MCF 10A (cell line): ENCODE data around the gene ZSCAN16. TPM values are rescaled to one million over a fixed set of nuclear protein-coding genes. Genes with fewer than 3 reads are reported as not detected.

ENCODE experiments used
- BruUV-seq: library from RNA; stranded (reverse); fragments of 400-500 nt; replicated peaks from 2 replicates; lab custom pipeline; 2021; lab: Mats Ljungman, UMichigan
- CTCF ChIA-PET: fragments of 300-600 bp; sonication (Branson Sonifier 250); formaldehyde crosslinking; extraction: SDS; loops from one replicate; lab custom pipeline; 2021; ENCODE audit warnings: antibody characterized with exemption, inconsistent platforms; lab: Yijun Ruan, JAX
- POLR2A ChIA-PET: fragments of 300-600, 350-650 bp; sonication (Branson Sonifier 250); formaldehyde crosslinking; extraction: SDS; loops from one replicate; lab custom pipeline; 2020; ENCODE audit warnings: antibody characterized with exemption, inconsistent platforms; lab: Yijun Ruan, JAX
- DNase-seq: peaks from one replicate; pipeline ENCODE4 v3.0.0-alpha.2; 2018; ENCODE audit not compliant: unreplicated experiment
- H3K27ac Mint-ChIP-seq: one replicate; pipeline ENCODE4 v1.8.0; 2022; ENCODE audit warnings: mild to moderate bottlenecking, low read depth, mixed read lengths; ENCODE audit not compliant: unreplicated experiment
- H3K27me3 Mint-ChIP-seq: one replicate; pipeline ENCODE4 v1.8.0; 2022; ENCODE audit warnings: mixed read lengths; ENCODE audit not compliant: insufficient read depth, unreplicated experiment
- H3K36me3 Mint-ChIP-seq: one replicate; pipeline ENCODE4 v1.8.0; 2022; ENCODE audit warnings: mild to moderate bottlenecking, moderate library complexity, mixed read lengths; ENCODE audit not compliant: insufficient read depth, unreplicated experiment
- H3K4me1 Mint-ChIP-seq: one replicate; pipeline ENCODE4 v1.8.0; 2022; ENCODE audit warnings: mixed read lengths; ENCODE audit not compliant: insufficient read depth, unreplicated experiment
- H3K4me3 Mint-ChIP-seq: one replicate; pipeline ENCODE4 v1.8.0; 2022; ENCODE audit warnings: mild to moderate bottlenecking, moderate library complexity, mixed read lengths; ENCODE audit not compliant: unreplicated experiment
- H3K9me3 Mint-ChIP-seq: one replicate; pipeline ENCODE4 v1.8.0; 2022; ENCODE audit warnings: mixed read lengths; ENCODE audit not compliant: unreplicated experiment
- CTCF ChIP-seq: fragments of 200-600 bp; IDR thresholded peaks from one replicate; pipeline ENCODE4 v1.8.0; 2022; ENCODE audit warnings: antibody characterized with exemption, mild to moderate bottlenecking; ENCODE audit not compliant: unreplicated experiment
- intact Hi-C: fragments of 100-400 bp; cut with micrococcal nuclease; formaldehyde crosslinking; loops from 2 replicates; pipeline ENCODE4 v1.14.1; 2022
- total RNA-seq: library from RNA; stranded (reverse); gene quantifications from 2 replicates; pipeline ENCODE4 v1.2.3, GENCODE V29; 2022

The ZSCAN16 gene
- total RNA-seq, 1 experiment from 2014 or later, result 4.4 TPM

- POLR2A ChIA-PET, result no interaction called here
- intact Hi-C loops, result no loop called here
Measured at GRCh38 chr6:28171271-28171670, 46.9 kb downstream of the ZSCAN16 start.

GRCh38 chr6:28172006-28172405, 47.6 kb downstream of the ZSCAN16 start:
- Mint-ChIP-seq H3K9me3 (peaks cover 8% of the 10 kb centered on the region), H3K27ac (no peak overlapping the region), H3K36me3 (no peaks in the 10 kb centered on the region), H3K4me1 (no peaks in the 10 kb centered on the region), H3K4me3 (no peak overlapping the region), H3K27me3 (no peaks in the 10 kb centered on the region)
- ChIA-PET POLR2A (no interaction called here), CTCF (no interaction called here)
- no peak for TF ChIP-seq CTCF
- BruUV-seq, result no TSS peak
- intact Hi-C loops, result no loop called here
- DNase-seq, result no peak

More at GRCh38 chr6:28171271-28171670, 46.9 kb downstream of the ZSCAN16 start:
- H3K27me3 Mint-ChIP-seq, result no peaks in the 10 kb centered on the region
- CTCF ChIA-PET, result no interaction called here
- no TSS peak for BruUV-seq
- no peak for DNase-seq
- no peak overlapping the region for H3K27ac Mint-ChIP-seq
- no peak for TF ChIP-seq CTCF
- no peak overlapping the region for H3K4me3 Mint-ChIP-seq
- H3K4me1 Mint-ChIP-seq, result no peaks in the 10 kb centered on the region
- H3K9me3 Mint-ChIP-seq, result peaks cover 8% of the 10 kb centered on the region
- H3K36me3 Mint-ChIP-seq, result no peaks in the 10 kb centered on the region

GRCh38 chr6:28176373-28176772, 52.0 kb downstream of the ZSCAN16 start:
- POLR2A ChIA-PET, result interaction anchor here (1.8 kb wide), 1 partner anchor 15 kb away, joined by 7 read pairs; no protein-coding TSS in a partner anchor
- Mint-ChIP-seq H3K4me1 (no peaks in the 10 kb centered on the region), H3K27me3 (no peaks in the 10 kb centered on the region), H3K27ac (no peak overlapping the region), H3K9me3 (peaks cover 8% of the 10 kb centered on the region), H3K4me3 (no peak overlapping the region), H3K36me3 (no peaks in the 10 kb centered on the region)
- TF ChIP-seq CTCF, result no peak
- BruUV-seq, result no TSS peak
- no peak for DNase-seq
- CTCF ChIA-PET, result no interaction called here
- intact Hi-C loops, result no loop called here

Other genes starting within 250 kb of the ZSCAN16 start
- gene OR2B2, start 212.2 kb upstream of the ZSCAN16 start, total RNA-seq, result not detected in 2 replicates
- not detected in 2 replicates for gene OR2B6, start 167.4 kb upstream of the ZSCAN16 start, total RNA-seq
- 7.1 and 10.8 TPM in 2 replicates for gene ZNF165, start 44.0 kb upstream of the ZSCAN16 start, total RNA-seq
- 26.7 and 27.9 TPM in 2 replicates for gene ZKSCAN8, start 17.3 kb downstream of the ZSCAN16 start, total RNA-seq
- gene ZSCAN9, start 100.7 kb downstream of the ZSCAN16 start, total RNA-seq, result 13.7 and 15.6 TPM in 2 replicates
- 3.3 and 4.8 TPM in 2 replicates for gene ZKSCAN4, start 127.7 kb downstream of the ZSCAN16 start, total RNA-seq
- gene NKAPL, start 134.7 kb downstream of the ZSCAN16 start, total RNA-seq, result not detected in 2 replicates
- gene ZSCAN26, start 142.5 kb downstream of the ZSCAN16 start, total RNA-seq, result 11.3 and 13.1 TPM in 2 replicates
- gene PGBD1, start 157.0 kb downstream of the ZSCAN16 start, total RNA-seq, result 2.5 and 2.9 TPM in 2 replicates
- 5.0 and 6.7 TPM in 2 replicates for gene ZSCAN31, start 211.5 kb downstream of the ZSCAN16 start, total RNA-seq
- gene ZKSCAN3, start 225.3 kb downstream of the ZSCAN16 start, total RNA-seq, result 2.7 and 3.7 TPM in 2 replicates